WTC11 (cell line): ENCODE results near the gene COL20A1.

ENCODE experiments used
- ATF2 ChIP-seq: sonication (generic); formaldehyde crosslinking; IDR thresholded peaks from 2 replicates; pipeline ENCODE4 v1.8.1; 2022; ENCODE audit warnings: low read depth, missing genetic modification reagents, borderline replicate concordance
- CBFB ChIP-seq: sonication (generic); formaldehyde crosslinking; IDR thresholded peaks from 2 replicates; pipeline ENCODE4 v1.8.1; 2022; ENCODE audit warnings: mild to moderate bottlenecking, low read depth, missing genetic modification reagents
- USF1 ChIP-seq: sonication (generic); formaldehyde crosslinking; IDR thresholded peaks from 2 replicates; pipeline ENCODE4 v1.8.0; 2022; ENCODE audit warnings: mild to moderate bottlenecking, missing genetic modification reagents
- ZNF232 ChIP-seq: sonication (generic); formaldehyde crosslinking; IDR thresholded peaks from 2 replicates; pipeline ENCODE4 v1.8.0; 2022; ENCODE audit warnings: mild to moderate bottlenecking, missing genetic modification reagents
- ZNF396 ChIP-seq: fragments of 250-450 bp; sonication (Bioruptor Pico); IDR thresholded peaks from 2 replicates; pipeline ENCODE4 v1.8.0; 2021; ENCODE audit warnings: mild to moderate bottlenecking, moderate library complexity, borderline replicate concordance
- ZNF512 ChIP-seq: sonication (generic); formaldehyde crosslinking; IDR thresholded peaks from 2 replicates; pipeline ENCODE4 v1.8.1; 2022; ENCODE audit warnings: missing genetic modification reagents, borderline replicate concordance
- TF ChIP-seq, protein P1 (sequence below): fragments of 200-600 bp; IDR thresholded peaks from 2 replicates; pipeline ENCODE4 v1.8.0; 2022; ENCODE audit warnings: antibody characterized with exemption
- TF ChIP-seq, protein P2 (sequence below): sonication (generic); formaldehyde crosslinking; IDR thresholded peaks from 2 replicates; pipeline ENCODE4 v1.8.1; 2023; ENCODE audit warnings: mild to moderate bottlenecking, moderate library complexity, missing genetic modification reagents

DNA sequence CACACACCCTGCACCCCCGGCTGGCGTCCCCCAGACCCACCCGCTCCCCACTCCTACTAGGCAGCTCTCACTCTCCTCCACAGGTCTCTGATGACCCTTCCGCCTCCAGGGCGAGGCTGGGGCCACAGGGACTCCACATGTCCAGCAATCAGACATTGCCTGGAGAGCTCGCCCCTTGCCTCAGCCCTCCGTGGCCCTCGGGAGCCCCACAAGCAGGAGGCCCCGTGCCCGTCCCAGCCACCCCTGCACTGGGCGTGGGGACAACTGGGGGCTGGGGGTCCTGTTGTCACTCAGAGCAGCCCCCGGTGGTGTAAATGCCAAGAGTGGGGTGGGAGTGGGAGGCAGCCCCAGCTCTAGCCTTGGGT, 1.5 kb downstream of the COL20A1 start:
- TF ChIP-seq ATF2 (CRISPR knock-in tag) (no peak), ZNF512 (CRISPR knock-in tag) (no peak), CBFB (no peak), USF1 (no peak), ZNF396 (no peak), ZNF232 (no peak)
- TF ChIP-seq, protein P1, sequence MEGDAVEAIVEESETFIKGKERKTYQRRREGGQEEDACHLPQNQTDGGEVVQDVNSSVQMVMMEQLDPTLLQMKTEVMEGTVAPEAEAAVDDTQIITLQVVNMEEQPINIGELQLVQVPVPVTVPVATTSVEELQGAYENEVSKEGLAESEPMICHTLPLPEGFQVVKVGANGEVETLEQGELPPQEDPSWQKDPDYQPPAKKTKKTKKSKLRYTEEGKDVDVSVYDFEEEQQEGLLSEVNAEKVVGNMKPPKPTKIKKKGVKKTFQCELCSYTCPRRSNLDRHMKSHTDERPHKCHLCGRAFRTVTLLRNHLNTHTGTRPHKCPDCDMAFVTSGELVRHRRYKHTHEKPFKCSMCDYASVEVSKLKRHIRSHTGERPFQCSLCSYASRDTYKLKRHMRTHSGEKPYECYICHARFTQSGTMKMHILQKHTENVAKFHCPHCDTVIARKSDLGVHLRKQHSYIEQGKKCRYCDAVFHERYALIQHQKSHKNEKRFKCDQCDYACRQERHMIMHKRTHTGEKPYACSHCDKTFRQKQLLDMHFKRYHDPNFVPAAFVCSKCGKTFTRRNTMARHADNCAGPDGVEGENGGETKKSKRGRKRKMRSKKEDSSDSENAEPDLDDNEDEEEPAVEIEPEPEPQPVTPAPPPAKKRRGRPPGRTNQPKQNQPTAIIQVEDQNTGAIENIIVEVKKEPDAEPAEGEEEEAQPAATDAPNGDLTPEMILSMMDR: no peak
- TF ChIP-seq, protein P2, sequence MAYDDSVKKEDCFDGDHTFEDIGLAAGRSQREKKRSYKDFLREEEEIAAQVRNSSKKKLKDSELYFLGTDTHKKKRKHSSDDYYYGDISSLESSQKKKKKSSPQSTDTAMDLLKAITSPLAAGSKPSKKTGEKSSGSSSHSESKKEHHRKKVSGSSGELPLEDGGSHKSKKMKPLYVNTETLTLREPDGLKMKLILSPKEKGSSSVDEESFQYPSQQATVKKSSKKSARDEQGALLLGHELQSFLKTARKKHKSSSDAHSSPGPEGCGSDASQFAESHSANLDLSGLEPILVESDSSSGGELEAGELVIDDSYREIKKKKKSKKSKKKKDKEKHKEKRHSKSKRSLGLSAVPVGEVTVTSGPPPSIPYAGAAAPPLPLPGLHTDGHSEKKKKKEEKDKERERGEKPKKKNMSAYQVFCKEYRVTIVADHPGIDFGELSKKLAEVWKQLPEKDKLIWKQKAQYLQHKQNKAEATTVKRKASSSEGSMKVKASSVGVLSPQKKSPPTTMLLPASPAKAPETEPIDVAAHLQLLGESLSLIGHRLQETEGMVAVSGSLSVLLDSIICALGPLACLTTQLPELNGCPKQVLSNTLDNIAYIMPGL (CRISPR knock-in tag): no peak
